Gastrocnemius medialis (tissue), 4 donors: Measurements from ENCODE around the gene TANK.

Experiments used
- POLR2A ChIP-seq, 2 donors: fragments of 450-650 bp; IDR thresholded peaks; one replicate each; pipeline ENCODE4 v1.6.1; 2017; ENCODE audit warnings: antibody characterized with exemption in 2 of 2, mild to moderate bottlenecking in 2 of 2, moderate library complexity in 2 of 2
- TF ChIP-seq, protein P1 (sequence below), 5 experiments: fragments of 450-650 bp in 3 of 5; fragments of 200-600 bp in 2 of 5; sonication (generic) in 2 of 5; IDR thresholded peaks in 4 of 5; conservative IDR thresholded peaks in 1 of 5; 1 replicate in 4 of 5; 2 replicates in 1 of 5; pipeline ENCODE4 v1.5.1; 2016 to 2019; ENCODE audit warnings: antibody characterized with exemption in 5 of 5, mild to moderate bottlenecking in 3 of 5, moderate library complexity in 3 of 5

- no peak for TF ChIP-seq POLR2A (IDR thresholded peaks at IDR 0.05)
- TF ChIP-seq, protein P1, sequence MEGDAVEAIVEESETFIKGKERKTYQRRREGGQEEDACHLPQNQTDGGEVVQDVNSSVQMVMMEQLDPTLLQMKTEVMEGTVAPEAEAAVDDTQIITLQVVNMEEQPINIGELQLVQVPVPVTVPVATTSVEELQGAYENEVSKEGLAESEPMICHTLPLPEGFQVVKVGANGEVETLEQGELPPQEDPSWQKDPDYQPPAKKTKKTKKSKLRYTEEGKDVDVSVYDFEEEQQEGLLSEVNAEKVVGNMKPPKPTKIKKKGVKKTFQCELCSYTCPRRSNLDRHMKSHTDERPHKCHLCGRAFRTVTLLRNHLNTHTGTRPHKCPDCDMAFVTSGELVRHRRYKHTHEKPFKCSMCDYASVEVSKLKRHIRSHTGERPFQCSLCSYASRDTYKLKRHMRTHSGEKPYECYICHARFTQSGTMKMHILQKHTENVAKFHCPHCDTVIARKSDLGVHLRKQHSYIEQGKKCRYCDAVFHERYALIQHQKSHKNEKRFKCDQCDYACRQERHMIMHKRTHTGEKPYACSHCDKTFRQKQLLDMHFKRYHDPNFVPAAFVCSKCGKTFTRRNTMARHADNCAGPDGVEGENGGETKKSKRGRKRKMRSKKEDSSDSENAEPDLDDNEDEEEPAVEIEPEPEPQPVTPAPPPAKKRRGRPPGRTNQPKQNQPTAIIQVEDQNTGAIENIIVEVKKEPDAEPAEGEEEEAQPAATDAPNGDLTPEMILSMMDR (IDR thresholded peaks at IDR 0.05 in 4 of 5, conservative IDR thresholded peaks at IDR 0.05 in 1 of 5), result no peak
Observed at GRCh38 chr2:161172901-161173540, 12.8 kb downstream of the TANK start.
